GM18499 (cell line): ENCODE results near the gene CPSF4L.

Experiments used
- ATAC-seq: cut with Tn5 transposase; IDR thresholded peaks from one replicate; pipeline ENCODE4 v1.9.1; 2021; ENCODE audit warnings: moderate number of reproducible peaks; ENCODE audit not compliant: insufficient read depth, unreplicated experiment

CPSF4L gene

DNA sequence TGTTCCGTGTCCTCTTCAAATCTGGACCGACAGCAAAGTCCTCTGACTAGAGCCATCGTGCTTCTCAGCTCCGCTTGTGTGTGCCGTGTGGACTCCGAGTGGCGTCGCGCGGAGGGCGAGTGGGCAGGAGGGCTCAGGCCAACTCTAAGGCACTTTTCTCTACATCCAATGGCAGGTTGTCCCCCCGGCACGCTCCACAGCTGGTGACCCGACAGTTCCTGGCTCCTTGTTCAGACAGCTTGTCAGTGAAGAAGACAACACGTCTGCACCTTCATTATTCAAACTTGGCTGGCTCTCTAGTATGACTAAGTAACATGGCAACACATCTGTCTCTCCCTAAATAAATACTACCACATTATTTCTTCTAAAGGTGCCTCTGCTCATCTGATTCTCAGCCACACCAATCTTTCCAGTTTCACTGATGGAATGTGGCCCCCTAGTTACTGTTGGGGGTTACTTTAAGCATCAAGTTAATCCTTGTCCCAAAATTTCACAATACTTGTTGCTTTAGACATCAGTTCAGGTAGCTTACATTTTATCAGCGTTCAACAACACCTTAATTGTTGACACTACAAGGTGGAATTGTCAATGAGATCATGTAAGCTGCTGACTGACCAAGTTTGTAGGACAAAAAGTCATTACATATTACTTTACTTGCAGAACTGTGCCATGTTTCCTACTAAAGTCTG, 53.4 kb downstream of the CPSF4L start:
- no peak for ATAC-seq

DNA sequence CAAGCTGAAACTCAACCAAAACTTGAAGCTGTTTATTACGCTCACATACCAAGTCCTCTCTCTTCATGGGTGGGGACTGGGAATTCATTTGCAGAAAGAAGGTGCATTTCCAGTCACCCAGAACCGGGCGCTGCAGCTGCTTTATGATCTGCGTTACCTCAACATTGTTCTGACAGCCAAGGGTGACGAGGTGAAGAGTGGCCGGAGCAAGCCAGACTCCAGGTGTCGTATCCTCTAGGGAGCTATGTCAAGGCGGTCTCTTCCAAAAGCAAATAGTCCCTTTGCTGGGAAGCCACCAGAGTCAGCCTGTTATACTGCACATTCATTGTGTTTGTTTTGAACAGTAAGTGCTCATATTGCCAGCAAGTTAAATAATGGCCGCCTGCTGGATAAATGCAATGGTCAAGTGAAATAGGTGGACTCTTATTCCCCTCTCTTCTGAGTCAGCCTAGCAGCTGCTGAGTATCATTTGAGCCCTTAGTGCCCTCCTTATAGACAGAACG, 56.2 kb downstream of the CPSF4L start:
- ATAC-seq, result no peak

DNA sequence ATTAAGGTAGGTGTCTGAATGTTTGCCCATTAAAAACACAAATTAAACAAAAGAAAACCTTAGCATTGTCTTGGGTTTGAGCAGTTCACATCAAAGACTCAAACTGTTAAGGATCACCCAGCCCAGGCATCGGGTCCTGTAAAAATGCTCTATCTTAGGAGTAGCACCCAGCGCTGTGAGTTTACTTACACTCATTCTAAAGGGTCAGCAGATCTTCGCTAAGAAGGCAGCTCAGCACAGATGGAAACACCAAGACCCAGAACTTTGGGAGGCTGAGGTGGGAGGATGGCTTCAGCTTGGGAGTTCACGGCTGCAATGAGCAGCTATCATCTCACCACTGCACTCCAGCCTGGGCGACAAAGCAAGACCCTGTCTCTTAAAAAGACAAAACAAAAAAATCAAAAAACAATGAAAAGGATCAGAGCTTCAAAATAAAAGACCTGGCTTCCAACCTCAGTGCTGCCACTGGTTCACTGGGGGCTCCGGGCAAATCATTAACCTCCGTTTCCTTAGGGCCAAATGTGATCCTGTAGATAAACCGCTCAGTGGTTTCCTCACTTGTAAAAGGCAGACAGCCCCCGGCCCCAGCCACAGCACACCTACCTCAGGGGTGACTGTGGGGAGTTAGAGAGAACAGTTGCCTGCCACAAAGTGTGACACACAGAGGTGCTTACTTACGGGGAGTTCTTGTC, 57.7 kb downstream of the CPSF4L start:
- no peak for ATAC-seq

GRCh38 chr17:73203135-73203787, 58.4 kb downstream of the CPSF4L start:
- no peak for ATAC-seq

GRCh38 chr17:73201215-73202069, 60.2 kb downstream of the CPSF4L start:
- ATAC-seq, result no peak

DNA sequence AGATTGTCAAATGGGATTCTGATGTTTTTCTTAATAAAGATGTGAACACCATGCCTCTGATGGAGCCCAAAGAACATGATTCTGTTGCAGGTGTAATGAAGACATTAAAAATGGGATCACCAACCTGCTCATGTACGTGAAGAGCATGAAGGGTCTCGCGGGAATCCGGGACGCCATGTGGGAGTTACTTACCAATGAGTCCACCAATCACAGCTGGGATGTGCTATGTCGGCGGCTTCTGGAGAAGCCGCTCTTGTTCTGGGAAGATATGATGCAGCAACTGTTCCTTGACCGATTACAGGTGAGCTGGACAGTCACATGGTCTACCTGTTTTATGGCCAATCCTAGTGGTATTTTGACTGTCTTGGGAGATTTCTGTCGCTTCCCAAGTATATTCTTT, 61.2 kb downstream of the CPSF4L start:
- no peak for ATAC-seq

- no peak for ATAC-seq
These were observed 61.8 kb downstream of the CPSF4L start for GRCh38 chr17:73199751-73200317.

DNA sequence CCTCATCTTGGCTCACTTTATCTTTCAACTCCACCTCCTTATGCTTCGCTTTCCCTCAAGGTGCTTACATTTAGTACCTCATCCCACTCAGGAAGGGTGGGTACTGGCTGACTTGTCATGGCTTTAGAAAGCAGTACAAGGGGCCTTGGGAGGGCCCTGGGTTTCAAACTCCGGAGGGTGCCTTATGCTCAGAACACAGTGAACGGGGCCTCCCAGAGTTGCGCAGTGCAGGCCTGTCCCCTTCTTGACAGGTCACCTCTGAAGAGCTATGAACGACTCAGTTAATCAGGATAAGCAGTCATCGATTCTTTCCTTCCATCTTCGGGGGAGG, 62.8 kb downstream of the CPSF4L start:
- ATAC-seq, result no peak
